K562 (cell line): Measurements from ENCODE around the gene ZC3H18.

Experiments
- CHD1 ChIP-seq: fragments of 200-600 bp; sonication (generic); IDR thresholded peaks from one replicate; pipeline ENCODE4 v1.6.1; 2012; ENCODE audit warnings: mild to moderate bottlenecking, moderate library complexity, low read length, inconsistent platforms
- POLR2AphosphoS5 ChIP-seq: IDR thresholded peaks from 2 replicates; pipeline ENCODE4 v1.6.1; 2011; ENCODE audit warnings: mild to moderate bottlenecking, low read depth, low read length, moderate library complexity; ENCODE audit not compliant: control insufficient read depth, insufficient read depth
- TRIM24 ChIP-seq, 2 experiments: fragments of 450-650 bp; IDR thresholded peaks; 2 replicates each; pipeline ENCODE4 v1.6.1; 2016
- ZNF121 ChIP-seq: sonication (generic); formaldehyde crosslinking; conservative IDR thresholded peaks from 2 replicates; pipeline ENCODE4 v1.8.0; 2022; ENCODE audit warnings: missing genetic modification reagents
- TF ChIP-seq, protein P1 (sequence below): conservative IDR thresholded peaks from 2 replicates; pipeline ENCODE4 v1.6.1; 2011; ENCODE audit warnings: low read depth, mild to moderate bottlenecking, low read length; ENCODE audit not compliant: control insufficient read depth

DNA sequence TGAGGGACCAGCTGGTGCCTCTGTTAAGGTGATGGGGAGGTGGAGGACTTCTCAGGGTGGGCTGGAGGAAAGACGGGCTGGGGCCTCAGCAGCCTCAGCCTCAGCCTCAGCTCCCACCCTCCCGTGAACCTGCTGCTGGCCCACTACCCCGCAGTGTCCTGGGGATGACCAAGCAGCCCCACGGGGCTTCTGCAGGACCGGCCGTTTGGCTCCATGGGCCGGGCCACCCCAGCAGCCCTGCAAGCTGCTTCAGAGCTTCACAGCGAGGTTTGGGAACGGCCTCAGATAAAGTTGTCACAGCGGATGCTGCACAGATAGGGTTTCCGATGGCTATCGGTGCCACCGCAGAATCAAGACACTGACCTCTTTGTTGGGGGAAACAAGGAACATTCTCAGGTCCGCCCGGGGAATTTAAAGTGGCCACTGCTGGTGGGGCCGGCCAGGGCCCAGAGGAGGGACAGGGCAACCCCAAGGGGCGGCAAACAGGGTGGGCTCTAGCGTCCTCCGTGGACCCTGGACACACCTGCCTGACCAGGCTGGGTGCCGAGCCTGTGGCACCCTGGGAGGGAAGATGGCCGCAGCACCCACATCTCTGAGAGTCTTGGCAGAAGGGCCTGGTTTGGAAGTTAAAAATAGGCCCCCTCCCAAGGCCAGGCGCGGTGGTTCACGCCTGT is 47.8 kb upstream of the ZC3H18 start:
- TF ChIP-seq, protein P1, sequence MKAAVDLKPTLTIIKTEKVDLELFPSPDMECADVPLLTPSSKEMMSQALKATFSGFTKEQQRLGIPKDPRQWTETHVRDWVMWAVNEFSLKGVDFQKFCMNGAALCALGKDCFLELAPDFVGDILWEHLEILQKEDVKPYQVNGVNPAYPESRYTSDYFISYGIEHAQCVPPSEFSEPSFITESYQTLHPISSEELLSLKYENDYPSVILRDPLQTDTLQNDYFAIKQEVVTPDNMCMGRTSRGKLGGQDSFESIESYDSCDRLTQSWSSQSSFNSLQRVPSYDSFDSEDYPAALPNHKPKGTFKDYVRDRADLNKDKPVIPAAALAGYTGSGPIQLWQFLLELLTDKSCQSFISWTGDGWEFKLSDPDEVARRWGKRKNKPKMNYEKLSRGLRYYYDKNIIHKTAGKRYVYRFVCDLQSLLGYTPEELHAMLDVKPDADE = no peak
- TF ChIP-seq ZNF121 (CRISPR knock-in tag) = no peak
- no peak for TF ChIP-seq CHD1
- TF ChIP-seq POLR2AphosphoS5 = no peak
- TF ChIP-seq TRIM24 (IDR thresholded peaks at IDR 0.05) = no peak
